IMR-90 (cell line): Measurements from ENCODE around the gene TBX1.

Source experiments
- MAFK ChIP-seq: IDR thresholded peaks from 2 replicates; pipeline ENCODE4 v1.6.1; 2012; ENCODE audit warnings: low read depth, low read length, improper control_type of control experiment
- POLR2A ChIP-seq: IDR thresholded peaks from 2 replicates; pipeline ENCODE4 v1.6.1; 2012; ENCODE audit warnings: mild to moderate bottlenecking, low read depth, low read length
- TF ChIP-seq, protein P1 (sequence below): conservative IDR thresholded peaks from 2 replicates; pipeline ENCODE4 v1.5.1; 2012; ENCODE audit warnings: mild to moderate bottlenecking, low read depth, low read length, improper control_type of control experiment
- TF ChIP-seq, protein P2 (sequence below): fragments of 150-350 bp; IDR thresholded peaks from 2 replicates; pipeline ENCODE4 v1.6.1; 2017; ENCODE audit warnings: mild to moderate bottlenecking, antibody characterized with exemption, low read length, low read depth

GRCh38 chr22:19816372-19817119 is 56.0 kb downstream of the TBX1 start:
- TF ChIP-seq, protein P1, sequence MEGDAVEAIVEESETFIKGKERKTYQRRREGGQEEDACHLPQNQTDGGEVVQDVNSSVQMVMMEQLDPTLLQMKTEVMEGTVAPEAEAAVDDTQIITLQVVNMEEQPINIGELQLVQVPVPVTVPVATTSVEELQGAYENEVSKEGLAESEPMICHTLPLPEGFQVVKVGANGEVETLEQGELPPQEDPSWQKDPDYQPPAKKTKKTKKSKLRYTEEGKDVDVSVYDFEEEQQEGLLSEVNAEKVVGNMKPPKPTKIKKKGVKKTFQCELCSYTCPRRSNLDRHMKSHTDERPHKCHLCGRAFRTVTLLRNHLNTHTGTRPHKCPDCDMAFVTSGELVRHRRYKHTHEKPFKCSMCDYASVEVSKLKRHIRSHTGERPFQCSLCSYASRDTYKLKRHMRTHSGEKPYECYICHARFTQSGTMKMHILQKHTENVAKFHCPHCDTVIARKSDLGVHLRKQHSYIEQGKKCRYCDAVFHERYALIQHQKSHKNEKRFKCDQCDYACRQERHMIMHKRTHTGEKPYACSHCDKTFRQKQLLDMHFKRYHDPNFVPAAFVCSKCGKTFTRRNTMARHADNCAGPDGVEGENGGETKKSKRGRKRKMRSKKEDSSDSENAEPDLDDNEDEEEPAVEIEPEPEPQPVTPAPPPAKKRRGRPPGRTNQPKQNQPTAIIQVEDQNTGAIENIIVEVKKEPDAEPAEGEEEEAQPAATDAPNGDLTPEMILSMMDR, result no peak
- TF ChIP-seq, protein P2, sequence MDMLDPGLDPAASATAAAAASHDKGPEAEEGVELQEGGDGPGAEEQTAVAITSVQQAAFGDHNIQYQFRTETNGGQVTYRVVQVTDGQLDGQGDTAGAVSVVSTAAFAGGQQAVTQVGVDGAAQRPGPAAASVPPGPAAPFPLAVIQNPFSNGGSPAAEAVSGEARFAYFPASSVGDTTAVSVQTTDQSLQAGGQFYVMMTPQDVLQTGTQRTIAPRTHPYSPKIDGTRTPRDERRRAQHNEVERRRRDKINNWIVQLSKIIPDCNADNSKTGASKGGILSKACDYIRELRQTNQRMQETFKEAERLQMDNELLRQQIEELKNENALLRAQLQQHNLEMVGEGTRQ, result no peak
- TF ChIP-seq POLR2A (no peak), MAFK (no peak)
